ENCODE data around the gene C1orf35. TPM values are rescaled to one million over a fixed set of nuclear protein-coding genes. Genes with fewer than 3 reads are reported as not detected.

The C1orf35 gene
- total and polyA plus RNA-seq, 9 of the 15 experiments (the other 6 are each of a cell fraction or from before 2014, with no cell fraction given): 3.2 to 48.7 (median 12.5) TPM

- TF ChIP-seq POLR2AphosphoS2 (IDR thresholded peaks at IDR 0.05; ENCODE audit: low read length): peak; percentile 48; the same call in 1 of the 2 replicates
- 0 out of 2 replicates have a peak, but pooled peaks have one; percentile 3 for TF ChIP-seq KDM2B (CRISPR knock-in tag; IDR thresholded peaks at IDR 0.05)
- TF ChIP-seq HDAC8 (tag; IDR thresholded peaks at IDR 0.05): no peak
- TF ChIP-seq TAF9B (IDR thresholded peaks at IDR 0.05; ENCODE audit: partially characterized antibody): no peak
- no peak for TF ChIP-seq NUFIP1 (IDR thresholded peaks at IDR 0.05; ENCODE audit: partially characterized antibody)
- TF ChIP-seq ZNF609 (CRISPR knock-in tag; IDR thresholded peaks at IDR 0.05; ENCODE audit: borderline replicate concordance): 0 out of 2 replicates have a peak, but pooled peaks have one; percentile 50
- TF ChIP-seq SMAD2 (IDR thresholded peaks at IDR 0.05; ENCODE audit: low read depth, low read length): no peak
- TF ChIP-seq SMARCA4 (IDR thresholded peaks at IDR 0.05): 0 out of 2 replicates have a peak, but pooled peaks have one; percentile 26
- no peak for TF ChIP-seq ZNF644 (tag; IDR thresholded peaks at IDR 0.05; ENCODE audit: low read depth)
- TF ChIP-seq, protein P1, sequence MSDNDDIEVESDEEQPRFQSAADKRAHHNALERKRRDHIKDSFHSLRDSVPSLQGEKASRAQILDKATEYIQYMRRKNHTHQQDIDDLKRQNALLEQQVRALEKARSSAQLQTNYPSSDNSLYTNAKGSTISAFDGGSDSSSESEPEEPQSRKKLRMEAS (CRISPR knock-in tag; IDR thresholded peaks at IDR 0.05): peak; percentile 67; the same call in 1 of the 2 replicates
- TF ChIP-seq ILF3 (IDR thresholded peaks at IDR 0.05; ENCODE audit: borderline replicate concordance): no peak
- TF ChIP-seq ZFX (CRISPR knock-in tag; IDR thresholded peaks at IDR 0.05): peak; percentile 76
- TF ChIP-seq, protein P2, sequence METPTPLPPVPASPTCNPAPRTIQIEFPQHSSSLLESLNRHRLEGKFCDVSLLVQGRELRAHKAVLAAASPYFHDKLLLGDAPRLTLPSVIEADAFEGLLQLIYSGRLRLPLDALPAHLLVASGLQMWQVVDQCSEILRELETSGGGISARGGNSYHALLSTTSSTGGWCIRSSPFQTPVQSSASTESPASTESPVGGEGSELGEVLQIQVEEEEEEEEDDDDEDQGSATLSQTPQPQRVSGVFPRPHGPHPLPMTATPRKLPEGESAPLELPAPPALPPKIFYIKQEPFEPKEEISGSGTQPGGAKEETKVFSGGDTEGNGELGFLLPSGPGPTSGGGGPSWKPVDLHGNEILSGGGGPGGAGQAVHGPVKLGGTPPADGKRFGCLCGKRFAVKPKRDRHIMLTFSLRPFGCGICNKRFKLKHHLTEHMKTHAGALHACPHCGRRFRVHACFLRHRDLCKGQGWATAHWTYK (CRISPR knock-in tag; IDR thresholded peaks at IDR 0.05): peak; percentile 35
- TF ChIP-seq, protein P3, sequence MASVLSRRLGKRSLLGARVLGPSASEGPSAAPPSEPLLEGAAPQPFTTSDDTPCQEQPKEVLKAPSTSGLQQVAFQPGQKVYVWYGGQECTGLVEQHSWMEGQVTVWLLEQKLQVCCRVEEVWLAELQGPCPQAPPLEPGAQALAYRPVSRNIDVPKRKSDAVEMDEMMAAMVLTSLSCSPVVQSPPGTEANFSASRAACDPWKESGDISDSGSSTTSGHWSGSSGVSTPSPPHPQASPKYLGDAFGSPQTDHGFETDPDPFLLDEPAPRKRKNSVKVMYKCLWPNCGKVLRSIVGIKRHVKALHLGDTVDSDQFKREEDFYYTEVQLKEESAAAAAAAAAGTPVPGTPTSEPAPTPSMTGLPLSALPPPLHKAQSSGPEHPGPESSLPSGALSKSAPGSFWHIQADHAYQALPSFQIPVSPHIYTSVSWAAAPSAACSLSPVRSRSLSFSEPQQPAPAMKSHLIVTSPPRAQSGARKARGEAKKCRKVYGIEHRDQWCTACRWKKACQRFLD (CRISPR knock-in tag; IDR thresholded peaks at IDR 0.05): peak; percentile 70
- TF ChIP-seq NBN (IDR thresholded peaks at IDR 0.05; ENCODE audit: low read depth): peak; percentile 99
- peak; percentile 88 for TF ChIP-seq JUND (IDR thresholded peaks at IDR 0.05; ENCODE audit: borderline replicate concordance, low read depth, low read length)
- TF ChIP-seq JUND (tag; IDR thresholded peaks at IDR 0.05; ENCODE audit: borderline replicate concordance, low read depth, low read length): peak; percentile 74; the same call in 1 of the 3 replicates
- 0 out of 2 replicates have a peak, but pooled peaks have one; percentile 10 for TF ChIP-seq ZNF316 (IDR thresholded peaks at IDR 0.05)
- TF ChIP-seq PHF20 (IDR thresholded peaks at IDR 0.05; ENCODE audit: partially characterized antibody): peak; percentile 97
- TF ChIP-seq NFYB (IDR thresholded peaks at IDR 0.05; ENCODE audit: extremely low read depth, insufficient read length): peak; percentile 6
Measured at GRCh38 chr1:228109073-228109961, 6.2 kb upstream of the C1orf35 start, which contains the start of gene MRPL55 (continued).
